Activated CD4-positive, alpha-beta T cell treated with anti-CD3 and anti-CD28 coated beads, Interleukin-2, amount 50 U/mL, for 48 hours (primary cell): ENCODE measurements around the gene CGB7.
"Not testable (repeated sequence)": the region's sequence is repeated elsewhere in the genome, so short reads cannot be mapped to it uniquely, and the experiment has no call there.

Source experiments
- DNase-seq, 2 experiments: peaks; one replicate each; pipeline ENCODE4 v3.0.0-alpha.2; 2020

CGB7 gene

GRCh38 chr19:49073514-49074378, 16.2 kb upstream of the CGB7 start:
- DNase-seq: no peak

- DNase-seq: peak; percentile 17 to 34
Measured at GRCh38 chr19:49071860-49072547, 14.5 kb upstream of the CGB7 start.

GRCh38 chr19:49070416-49070815, 12.9 kb upstream of the CGB7 start:
- DNase-seq: no peak

- DNase-seq: no peak
Measured at GRCh38 chr19:49069026-49069425, 11.5 kb upstream of the CGB7 start.

- DNase-seq: no peak
Measured at GRCh38 chr19:49067554-49067953, 10.0 kb upstream of the CGB7 start.

GRCh38 chr19:49065905-49066512, 8.5 kb upstream of the CGB7 start:
- DNase-seq: no peak

GRCh38 chr19:49064768-49065611, 7.4 kb upstream of the CGB7 start, which contains the start of gene NTF4:
TSS of gene NTF4 (minus strand) at chr19:49064818. CDS start at chr19:49061997, 2,821 bp downstream.
- DNase-seq: no peak

GRCh38 chr19:49064029-49064629, 6.6 kb upstream of the CGB7 start:
- DNase-seq: no peak

- no peak for DNase-seq
Measured at GRCh38 chr19:49061445-49061844, 3.9 kb upstream of the CGB7 start.

- DNase-seq: no peak
Measured at GRCh38 chr19:49061000-49061399, 3.5 kb upstream of the CGB7 start.

GRCh38 chr19:49059053-49059452, 1.5 kb upstream of the CGB7 start:
- no peak for DNase-seq

- DNase-seq: peak in 1 of 2 experiments; percentile 45
Measured at GRCh38 chr19:49058562-49058961, 1.0 kb upstream of the CGB7 start.

GRCh38 chr19:49056902-49057596, 500 bp downstream of the CGB7 start:
- DNase-seq: not testable (repeated sequence)

GRCh38 chr19:49056101-49056901, 1.2 kb downstream of the CGB7 start:
- DNase-seq: peak; percentile 59 to 64

GRCh38 chr19:49050376-49051033, 7.0 kb downstream of the CGB7 start:
- not testable (repeated sequence) for DNase-seq

GRCh38 chr19:49049834-49050233, 7.7 kb downstream of the CGB7 start:
- not testable (repeated sequence) for DNase-seq

- not testable (repeated sequence) for DNase-seq
Measured at GRCh38 chr19:49049011-49049410, 8.5 kb downstream of the CGB7 start, which contains the start of gene CGB8. TSS of gene CGB8 (minus strand) at chr19:49049111. CDS start at chr19:49048739, 372 bp downstream.

- DNase-seq: not testable (repeated sequence)
Measured at GRCh38 chr19:49043548-49043947, 14.0 kb downstream of the CGB7 start, which contains the start of gene CGB5. TSS of gene CGB5 (plus strand) at chr19:49043848. CDS start at chr19:49044210, 362 bp downstream.

- not testable (repeated sequence) for DNase-seq
Measured at GRCh38 chr19:49042666-49043065, 14.9 kb downstream of the CGB7 start.

- no peak for DNase-seq
Measured at GRCh38 chr19:49042177-49042576, 15.4 kb downstream of the CGB7 start.
